Measurements from ENCODE around the gene ATG9A. TPM values are rescaled to one million over a fixed set of nuclear protein-coding genes. Genes with fewer than 3 reads are reported as not detected.

ATG9A gene
- total RNA-seq, 3 donors from 2014 or later = 35.6 to 44.5 (median 37.0) TPM

DNA sequence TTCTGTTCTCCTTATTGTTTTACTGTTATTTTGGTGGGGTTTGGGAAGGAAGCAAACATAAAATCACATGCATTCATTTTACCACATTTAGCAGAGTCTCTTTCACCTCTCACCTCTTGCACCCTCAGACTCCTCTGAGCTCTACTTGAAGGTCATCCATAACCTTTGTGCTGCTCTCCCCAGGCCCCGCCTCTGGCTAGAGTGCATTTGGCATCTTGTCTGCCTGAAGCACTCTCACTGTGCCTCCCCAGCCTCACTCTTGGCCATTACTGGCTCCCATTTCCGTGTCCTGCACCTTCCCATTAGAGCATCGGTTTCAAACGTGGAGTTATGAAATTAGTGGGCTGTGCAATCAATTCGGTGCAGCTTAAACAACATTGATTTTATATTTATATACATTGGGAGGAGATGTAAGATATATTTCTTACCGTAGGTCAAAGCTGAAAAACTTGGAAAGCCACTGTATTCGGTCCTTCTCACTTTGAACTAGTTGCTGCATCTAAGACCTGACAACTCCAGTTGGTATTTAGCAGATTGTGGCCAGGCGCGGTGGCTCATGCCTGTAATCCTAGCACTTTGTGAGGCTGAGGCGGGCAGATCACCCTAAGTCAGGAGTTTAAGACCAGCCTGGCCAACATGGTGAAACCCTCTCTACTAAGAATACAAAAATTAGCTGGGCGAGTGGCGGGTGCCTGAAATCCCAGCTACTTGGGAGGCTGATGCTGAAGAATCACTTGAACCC, 29.8 kb downstream of the ATG9A start:
- no peak for DNase-seq (ENCODE audit: low spot score in 2 of 2)
- no peak for TF ChIP-seq POLR2AphosphoS5 (IDR thresholded peaks at IDR 0.05)
- no peak for TF ChIP-seq POLR2A (IDR thresholded peaks at IDR 0.05)
- TF ChIP-seq, protein P1, sequence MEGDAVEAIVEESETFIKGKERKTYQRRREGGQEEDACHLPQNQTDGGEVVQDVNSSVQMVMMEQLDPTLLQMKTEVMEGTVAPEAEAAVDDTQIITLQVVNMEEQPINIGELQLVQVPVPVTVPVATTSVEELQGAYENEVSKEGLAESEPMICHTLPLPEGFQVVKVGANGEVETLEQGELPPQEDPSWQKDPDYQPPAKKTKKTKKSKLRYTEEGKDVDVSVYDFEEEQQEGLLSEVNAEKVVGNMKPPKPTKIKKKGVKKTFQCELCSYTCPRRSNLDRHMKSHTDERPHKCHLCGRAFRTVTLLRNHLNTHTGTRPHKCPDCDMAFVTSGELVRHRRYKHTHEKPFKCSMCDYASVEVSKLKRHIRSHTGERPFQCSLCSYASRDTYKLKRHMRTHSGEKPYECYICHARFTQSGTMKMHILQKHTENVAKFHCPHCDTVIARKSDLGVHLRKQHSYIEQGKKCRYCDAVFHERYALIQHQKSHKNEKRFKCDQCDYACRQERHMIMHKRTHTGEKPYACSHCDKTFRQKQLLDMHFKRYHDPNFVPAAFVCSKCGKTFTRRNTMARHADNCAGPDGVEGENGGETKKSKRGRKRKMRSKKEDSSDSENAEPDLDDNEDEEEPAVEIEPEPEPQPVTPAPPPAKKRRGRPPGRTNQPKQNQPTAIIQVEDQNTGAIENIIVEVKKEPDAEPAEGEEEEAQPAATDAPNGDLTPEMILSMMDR (IDR thresholded peaks at IDR 0.05) = no peak
- H3K9me3 ChIP-seq = no peaks in the 10 kb centered on the region

DNA sequence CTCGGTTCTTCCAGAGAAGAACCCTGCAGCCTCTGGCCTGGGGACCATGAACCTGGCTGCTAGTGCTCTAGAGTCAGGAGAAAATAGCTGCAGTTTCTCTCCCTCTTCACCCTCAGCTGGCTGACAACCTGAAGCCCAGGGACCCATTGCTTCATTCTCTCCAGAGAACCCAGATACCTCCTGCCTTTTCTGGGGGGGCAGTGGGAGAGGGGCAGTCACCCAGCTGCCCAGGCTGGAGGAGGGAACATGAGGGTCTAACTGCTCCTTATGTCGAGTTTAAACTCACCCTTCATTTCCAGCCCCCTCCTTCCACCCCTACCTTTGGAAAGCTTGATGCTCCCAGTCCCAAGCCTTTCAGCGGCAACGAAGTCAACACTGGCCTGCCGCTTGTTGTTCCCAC, 30.5 kb downstream of the ATG9A start:
- DNase-seq (ENCODE audit: low spot score in 2 of 2) = no peak
- H3K4me3 ChIP-seq = no peak overlapping the region
- H3K36me3 ChIP-seq = no peaks in the 10 kb centered on the region
- H3K27ac ChIP-seq = no peak overlapping the region
- H3K4me1 ChIP-seq = no peaks in the 10 kb centered on the region
- TF ChIP-seq POLR2A (IDR thresholded peaks at IDR 0.05) (no peak), POLR2AphosphoS5 (IDR thresholded peaks at IDR 0.05) (no peak)
- TF ChIP-seq, protein P1 (IDR thresholded peaks at IDR 0.05) = no peak
- no peaks in the 10 kb centered on the region for H3K27me3 ChIP-seq
- intact Hi-C loops (cut with DNase I; ENCODE audit: low total_unique reads) = no loop called here
- no peaks in the 10 kb centered on the region for H3K9me3 ChIP-seq

More for the DNA sequence above, 29.8 kb downstream of the ATG9A start:
- no peak overlapping the region for H3K27ac ChIP-seq
- H3K4me1 ChIP-seq = no peaks in the 10 kb centered on the region
- H3K36me3 ChIP-seq = no peaks in the 10 kb centered on the region
- H3K4me3 ChIP-seq = no peak overlapping the region
- H3K27me3 ChIP-seq = no peaks in the 10 kb centered on the region
- intact Hi-C loops (cut with DNase I; ENCODE audit: low total_unique reads) = no loop called here

DNA sequence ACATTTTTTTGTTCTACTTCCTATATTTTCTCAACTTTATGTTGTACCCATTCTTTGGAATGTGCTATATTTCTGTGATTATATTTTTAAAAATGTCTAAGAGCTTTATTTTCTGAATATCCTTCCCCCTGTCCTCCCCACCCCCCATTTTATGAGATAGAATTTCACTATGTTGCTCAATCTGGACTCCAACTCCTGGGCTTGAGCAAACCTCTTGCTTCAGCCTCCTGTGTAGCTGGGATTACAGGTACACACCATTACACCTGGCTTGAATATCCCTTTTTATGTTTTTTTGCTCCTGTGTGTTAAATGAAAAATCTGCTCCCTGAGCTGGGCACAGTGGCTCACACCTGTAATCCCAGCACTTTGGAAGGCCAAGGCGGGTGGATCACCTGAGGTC, 32.0 kb downstream of the ATG9A start:
- no peaks in the 10 kb centered on the region for H3K36me3 ChIP-seq
- no peaks in the 10 kb centered on the region for H3K27me3 ChIP-seq
- H3K4me1 ChIP-seq = no peaks in the 10 kb centered on the region
- TF ChIP-seq, protein P1 (IDR thresholded peaks at IDR 0.05) = no peak
- TF ChIP-seq POLR2A (IDR thresholded peaks at IDR 0.05) (no peak), POLR2AphosphoS5 (IDR thresholded peaks at IDR 0.05) (no peak)
- no peak for DNase-seq (ENCODE audit: low spot score in 2 of 2)
- no peak overlapping the region for H3K4me3 ChIP-seq
- H3K27ac ChIP-seq = no peak overlapping the region
- intact Hi-C loops (cut with DNase I; ENCODE audit: low total_unique reads) = no loop called here
- H3K9me3 ChIP-seq = no peaks in the 10 kb centered on the region

DNA sequence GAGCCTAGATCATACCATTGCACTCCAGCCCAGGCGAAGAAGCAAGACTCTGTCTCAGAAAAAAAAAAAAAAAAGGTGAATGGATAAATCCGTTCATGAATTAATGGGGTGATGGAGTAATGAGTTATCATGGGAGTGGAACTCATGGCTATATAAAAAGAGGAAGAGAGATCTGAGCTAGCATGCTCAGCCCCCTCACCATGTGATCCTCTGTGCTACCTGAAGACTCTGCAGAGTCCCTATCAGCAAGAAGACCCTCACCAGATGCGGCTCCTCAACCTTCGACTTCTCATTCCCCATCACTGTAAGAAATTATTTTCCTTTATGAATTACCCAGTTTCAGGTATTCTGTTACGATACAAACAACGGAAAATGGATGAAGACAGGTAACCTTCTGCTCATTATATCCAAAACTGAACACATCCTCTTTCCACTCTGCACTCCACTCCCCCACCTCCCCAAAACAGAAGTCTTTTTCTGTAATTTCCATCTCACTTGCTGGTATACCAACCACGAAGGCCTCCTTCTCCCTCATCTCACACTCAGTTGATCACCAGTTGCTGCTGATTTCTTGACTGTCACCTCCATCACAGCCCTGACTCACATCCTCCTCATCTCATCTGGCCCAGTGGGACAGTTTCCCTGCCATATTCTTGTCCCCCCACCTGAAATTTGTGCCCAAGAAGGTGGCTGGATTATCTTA, 42.5 kb downstream of the ATG9A start:
- Histone ChIP-seq H3K27me3 (no peaks in the 10 kb centered on the region), H3K4me3 (no peak overlapping the region), H3K36me3 (peaks cover 7% of the 10 kb centered on the region), H3K27ac (no peak overlapping the region), H3K9me3 (no peaks in the 10 kb centered on the region), H3K4me1 (no peaks in the 10 kb centered on the region)
- no peak for DNase-seq (ENCODE audit: low spot score in 2 of 2)
- TF ChIP-seq, protein P1 (IDR thresholded peaks at IDR 0.05) = no peak
- TF ChIP-seq POLR2A (IDR thresholded peaks at IDR 0.05) = no peak
- no peak for TF ChIP-seq POLR2AphosphoS5 (IDR thresholded peaks at IDR 0.05)
- intact Hi-C loops (cut with DNase I; ENCODE audit: low total_unique reads) = no loop called here

DNA sequence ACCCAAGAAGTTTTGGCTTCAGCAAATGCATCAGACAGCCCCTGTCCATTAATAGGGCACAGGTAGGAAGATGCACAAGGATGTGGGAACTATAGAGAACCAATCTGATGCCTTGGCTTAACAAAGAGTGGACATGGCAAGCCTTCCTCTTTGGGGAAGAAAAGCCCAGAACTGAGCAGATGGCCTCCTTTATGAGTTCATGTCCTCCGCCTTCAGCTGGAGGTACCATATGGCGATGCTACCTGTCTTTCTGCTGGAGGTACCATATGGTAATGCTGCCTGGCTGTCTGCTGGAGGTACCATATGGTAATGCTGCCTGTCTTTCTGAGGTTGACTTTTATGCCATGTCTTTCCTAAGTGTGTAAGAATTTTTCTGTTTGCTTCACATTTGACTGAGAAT, 45.3 kb downstream of the ATG9A start:
- intact Hi-C loops (cut with DNase I; ENCODE audit: low total_unique reads) = no loop called here
- peaks cover 0 to 6% of the 10 kb centered on the region in 2 donors for H3K4me1 ChIP-seq
- H3K36me3 ChIP-seq = peaks cover 7% of the 10 kb centered on the region
- no peak for DNase-seq (ENCODE audit: low spot score in 2 of 2)
- H3K27ac ChIP-seq = no peak overlapping the region
- no peaks in the 10 kb centered on the region for H3K9me3 ChIP-seq
- H3K27me3 ChIP-seq = no peaks in the 10 kb centered on the region
- no peak overlapping the region for H3K4me3 ChIP-seq
- TF ChIP-seq POLR2AphosphoS5 (IDR thresholded peaks at IDR 0.05) (no peak), POLR2A (IDR thresholded peaks at IDR 0.05) (no peak)
- TF ChIP-seq, protein P1 (IDR thresholded peaks at IDR 0.05) = no peak
